HEK293T (cell line): Measurements from ENCODE around the gene ATG16L1.

ENCODE experiments used
- CTCF ChIA-PET: fragments of 350-600 bp; formaldehyde crosslinking; extraction: SDS; loops from one replicate; lab custom pipeline; 2021; ENCODE audit warnings: antibody characterized with exemption, inconsistent platforms; lab: Yijun Ruan, JAX
- POLR2A ChIA-PET: fragments of 350-600 bp; formaldehyde crosslinking; extraction: SDS; loops from one replicate; lab custom pipeline; 2020; ENCODE audit warnings: antibody characterized with exemption, inconsistent platforms; lab: Yijun Ruan, JAX
- DNase-seq: peaks from one replicate; pipeline ENCODE4 v3.0.0; 2012; ENCODE audit warnings: mixed read lengths; ENCODE audit errors: extremely low spot score
- ARNT ChIP-seq: fragments of 450-650 bp; IDR thresholded peaks from 2 replicates; pipeline ENCODE4 v1.6.1; 2017; ENCODE audit warnings: mild to moderate bottlenecking
- BHLHE40 ChIP-seq: fragments of 450-650 bp; IDR thresholded peaks from 2 replicates; pipeline ENCODE4 v1.6.1; 2016; ENCODE audit warnings: mild to moderate bottlenecking, moderate library complexity, borderline replicate concordance
- CTBP1 ChIP-seq: fragments of 450-650 bp; IDR thresholded peaks from 2 replicates; pipeline ENCODE4 v1.6.1; 2016; ENCODE audit warnings: borderline replicate concordance
- ELF4 ChIP-seq: fragments of 450-650 bp; IDR thresholded peaks from 2 replicates; pipeline ENCODE4 v1.6.1; 2017; ENCODE audit warnings: antibody characterized with exemption
- FOXA1 ChIP-seq: fragments of 450-650 bp; IDR thresholded peaks from 2 replicates; pipeline ENCODE4 v1.6.1; 2016; ENCODE audit warnings: mild to moderate bottlenecking
- FOXK2 ChIP-seq: fragments of 450-650 bp; IDR thresholded peaks from 2 replicates; pipeline ENCODE4 v1.6.1; 2016; ENCODE audit warnings: mild to moderate bottlenecking
- FOXM1 ChIP-seq: fragments of 450-650 bp; IDR thresholded peaks from 2 replicates; pipeline ENCODE4 v1.6.1; 2017; ENCODE audit warnings: mild to moderate bottlenecking, borderline replicate concordance
- HDGF ChIP-seq: fragments of 450-650 bp; IDR thresholded peaks from 2 replicates; pipeline ENCODE4 v1.6.1; 2017; ENCODE audit warnings: antibody characterized with exemption, borderline replicate concordance
- L3MBTL2 ChIP-seq: fragments of 450-650 bp; conservative IDR thresholded peaks from 2 replicates; pipeline ENCODE4 v1.6.1; 2016; ENCODE audit warnings: mild to moderate bottlenecking
- LEF1 ChIP-seq: fragments of 450-650 bp; IDR thresholded peaks from 2 replicates; pipeline ENCODE4 v1.6.1; 2017; ENCODE audit warnings: mild to moderate bottlenecking, borderline replicate concordance
- NFRKB ChIP-seq: fragments of 450-650 bp; IDR thresholded peaks from 2 replicates; pipeline ENCODE4 v1.6.1; 2016; ENCODE audit warnings: mild to moderate bottlenecking, moderate library complexity
- SP1 ChIP-seq: fragments of 450-650 bp; IDR thresholded peaks from 2 replicates; pipeline ENCODE4 v1.6.1; 2017
- SUZ12 ChIP-seq: fragments of 450-650 bp; IDR thresholded peaks from 2 replicates; pipeline ENCODE4 v1.6.1; 2016; ENCODE audit warnings: mild to moderate bottlenecking
- TARDBP ChIP-seq: fragments of 450-650 bp; IDR thresholded peaks from 2 replicates; pipeline ENCODE4 v1.6.1; 2016
- ZNF384 ChIP-seq: fragments of 450-650 bp; IDR thresholded peaks from 2 replicates; pipeline ENCODE4 v1.6.1; 2016
- TF ChIP-seq, protein P1 (sequence below): fragments of 450-650 bp; IDR thresholded peaks from 2 replicates; pipeline ENCODE4 v1.6.1; 2016

ATG16L1 gene

GRCh38 chr2:233270366-233270765 lies 18.9 kb downstream of the ATG16L1 start:
- ChIA-PET POLR2A (no interaction called here), CTCF (interaction anchor here (0.7 kb wide), 1 partner anchor 1209 kb away, joined by 3 read pairs; no protein-coding TSS in a partner anchor)
- TF ChIP-seq FOXA1: no peak
- TF ChIP-seq HDGF: no peak
- no peak for TF ChIP-seq CTBP1
- TF ChIP-seq SUZ12: no peak
- no peak for TF ChIP-seq ARNT
- no peak for DNase-seq

DNA sequence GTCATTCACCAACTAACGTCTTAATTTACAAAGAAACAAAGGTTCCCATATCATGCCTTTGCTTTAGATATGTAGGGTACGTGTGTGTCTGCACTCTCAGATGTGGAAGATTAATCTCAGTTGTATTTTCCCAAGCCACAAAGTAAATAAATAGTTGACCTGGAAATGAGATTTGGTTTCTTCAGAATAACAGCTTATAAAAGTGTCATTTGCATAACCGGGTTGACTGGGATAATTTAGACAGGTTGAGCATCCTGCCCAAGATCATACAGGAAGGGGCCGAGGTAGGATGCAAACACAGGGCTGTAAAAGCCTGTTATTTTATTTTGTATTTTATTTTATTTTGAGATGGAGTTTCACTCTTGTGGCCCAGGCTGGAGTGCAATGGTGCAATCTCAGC lies 19.5 kb downstream of the ATG16L1 start:
- ChIA-PET CTCF (no interaction called here), POLR2A (no interaction called here)
- DNase-seq: no peak
- TF ChIP-seq FOXA1 (no peak), BHLHE40 (no peak), HDGF (no peak), ELF4 (no peak), ZNF384 (no peak)

GRCh38 chr2:233271693-233272092 lies 20.2 kb downstream of the ATG16L1 start:
- no peak for DNase-seq
- TF ChIP-seq HDGF: no peak
- TF ChIP-seq TARDBP: no peak
- TF ChIP-seq FOXM1: no peak
- no peak for TF ChIP-seq ZNF384
- no peak for TF ChIP-seq FOXA1
- no peak for TF ChIP-seq BHLHE40
- TF ChIP-seq SP1: no peak
- TF ChIP-seq ARNT: no peak
- no peak for TF ChIP-seq SUZ12
- no peak for TF ChIP-seq CTBP1
- CTCF ChIA-PET: no interaction called here
- POLR2A ChIA-PET: no interaction called here

DNA sequence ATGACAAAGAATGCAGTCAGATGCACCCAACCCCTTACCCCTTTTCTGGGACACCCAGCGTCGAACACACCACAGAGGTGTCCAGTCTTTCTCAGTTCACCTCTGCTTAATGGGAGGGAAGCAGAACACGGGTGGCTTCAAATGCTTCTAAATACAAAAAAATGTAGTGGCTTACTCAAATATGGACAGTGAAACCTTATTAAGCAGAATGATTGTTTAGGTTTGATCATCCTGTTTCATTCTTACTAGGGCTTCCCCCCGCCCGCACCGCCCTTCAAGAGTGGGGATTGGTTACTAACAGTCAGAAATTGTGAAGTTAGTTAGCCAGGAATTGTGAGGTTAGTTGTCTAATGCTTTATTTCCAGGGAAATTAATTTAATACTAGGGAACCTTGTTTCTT lies 21.6 kb downstream of the ATG16L1 start:
- DNase-seq: no peak
- TF ChIP-seq FOXA1: no peak
- no peak for TF ChIP-seq L3MBTL2
- TF ChIP-seq FOXM1: no peak
- TF ChIP-seq CTBP1: no peak
- TF ChIP-seq ARNT: no peak
- TF ChIP-seq ELF4: no peak
- TF ChIP-seq NFRKB: no peak
- TF ChIP-seq, protein P1, sequence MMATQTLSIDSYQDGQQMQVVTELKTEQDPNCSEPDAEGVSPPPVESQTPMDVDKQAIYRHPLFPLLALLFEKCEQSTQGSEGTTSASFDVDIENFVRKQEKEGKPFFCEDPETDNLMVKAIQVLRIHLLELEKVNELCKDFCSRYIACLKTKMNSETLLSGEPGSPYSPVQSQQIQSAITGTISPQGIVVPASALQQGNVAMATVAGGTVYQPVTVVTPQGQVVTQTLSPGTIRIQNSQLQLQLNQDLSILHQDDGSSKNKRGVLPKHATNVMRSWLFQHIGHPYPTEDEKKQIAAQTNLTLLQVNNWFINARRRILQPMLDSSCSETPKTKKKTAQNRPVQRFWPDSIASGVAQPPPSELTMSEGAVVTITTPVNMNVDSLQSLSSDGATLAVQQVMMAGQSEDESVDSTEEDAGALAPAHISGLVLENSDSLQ: no peak
- TF ChIP-seq BHLHE40: no peak
- no peak for TF ChIP-seq SP1
- TF ChIP-seq TARDBP: no peak
- TF ChIP-seq ZNF384: no peak
- TF ChIP-seq HDGF: no peak
- no peak for TF ChIP-seq SUZ12
- POLR2A ChIA-PET: no interaction called here
- CTCF ChIA-PET: no interaction called here

GRCh38 chr2:233275223-233275622 lies 23.8 kb downstream of the ATG16L1 start:
- TF ChIP-seq CTBP1 (no peak), SP1 (no peak), ARNT (no peak), FOXK2 (no peak), BHLHE40 (no peak), HDGF (no peak), NFRKB (no peak), FOXA1 (no peak), ELF4 (no peak)
- TF ChIP-seq, protein P1: no peak
- CTCF ChIA-PET: no interaction called here
- POLR2A ChIA-PET: no interaction called here
- DNase-seq: no peak

GRCh38 chr2:233278921-233279320 lies 27.4 kb downstream of the ATG16L1 start:
- ChIA-PET POLR2A (no interaction called here), CTCF (no interaction called here)
- TF ChIP-seq L3MBTL2 (no peak), ELF4 (no peak), ZNF384 (no peak), NFRKB (no peak), CTBP1 (no peak), TARDBP (no peak), LEF1 (no peak), SUZ12 (no peak), ARNT (no peak), BHLHE40 (no peak), HDGF (no peak), FOXA1 (no peak), FOXM1 (no peak), FOXK2 (no peak), SP1 (no peak)
- TF ChIP-seq, protein P1: no peak
- DNase-seq: no peak
